D721Med (cell line): Measurements from ENCODE around the gene JPT1.

Experiments used
- DNase-seq: peaks from one replicate; pipeline ENCODE4 v3.0.0; 2011; ENCODE audit warnings: low spot score; ENCODE audit not compliant: insufficient read length
- FAIRE-seq: peaks from 2 replicates; lab custom pipeline; 2011; peaks lifted over from hg19 to GRCh38; lab: Jason Lieb, UNC
- TF ChIP-seq, protein P1 (sequence below): IDR thresholded peaks from 2 replicates; pipeline ENCODE4 v1.5.1; 2012; ENCODE audit warnings: mild to moderate bottlenecking, control low read depth; ENCODE audit not compliant: insufficient read depth; ENCODE audit errors: missing control alignments

Gene JPT1

DNA sequence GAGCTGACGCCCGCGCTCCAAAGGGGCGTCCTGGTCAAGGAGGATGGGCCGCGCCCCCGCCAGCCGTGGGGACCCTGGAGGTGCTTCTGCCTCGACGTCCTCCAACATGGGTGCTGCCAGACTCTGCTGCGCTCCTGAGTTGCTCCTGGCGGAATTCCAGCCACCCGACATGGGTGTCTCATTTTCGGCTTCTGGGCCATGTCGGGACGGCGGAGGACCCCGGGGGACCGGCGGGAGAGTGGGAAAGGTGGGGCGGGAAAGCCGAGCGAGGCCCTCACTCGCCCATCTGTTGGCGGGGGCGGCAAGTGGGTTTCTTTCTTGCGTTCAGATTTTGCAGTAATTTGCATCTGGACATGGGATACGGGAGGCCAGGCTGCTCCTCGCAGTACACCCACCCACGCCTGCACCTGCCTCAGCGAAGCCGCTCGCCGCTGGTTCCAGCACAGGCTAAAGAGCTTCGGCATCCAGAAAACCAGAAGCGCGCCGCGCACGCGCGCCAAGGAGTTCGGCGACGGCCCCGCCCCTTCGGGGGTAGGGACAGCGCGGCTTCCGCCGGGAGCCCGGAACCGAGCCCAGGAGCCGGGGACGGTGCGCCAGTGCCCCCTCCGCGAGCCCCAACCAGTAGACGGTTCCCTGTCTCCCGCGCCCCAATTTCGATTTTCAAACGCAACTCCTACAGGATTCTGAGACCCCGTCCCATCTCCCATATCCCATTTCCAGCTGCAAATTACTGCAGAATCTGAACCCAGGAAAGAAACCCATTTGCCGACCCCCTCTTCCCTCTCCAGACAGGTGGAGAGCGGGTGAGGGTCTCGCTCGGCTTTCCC, 44.7 kb downstream of the JPT1 start, which contains the start of gene ARMC7:
TSS of gene ARMC7 (plus strand) at position 563 of the 827 bp plus-strand sequence. CDS start 320 bp downstream, outside the sequence.
- FAIRE-seq (no peak), DNase-seq (peak; percentile 99)
- TF ChIP-seq, protein P1, sequence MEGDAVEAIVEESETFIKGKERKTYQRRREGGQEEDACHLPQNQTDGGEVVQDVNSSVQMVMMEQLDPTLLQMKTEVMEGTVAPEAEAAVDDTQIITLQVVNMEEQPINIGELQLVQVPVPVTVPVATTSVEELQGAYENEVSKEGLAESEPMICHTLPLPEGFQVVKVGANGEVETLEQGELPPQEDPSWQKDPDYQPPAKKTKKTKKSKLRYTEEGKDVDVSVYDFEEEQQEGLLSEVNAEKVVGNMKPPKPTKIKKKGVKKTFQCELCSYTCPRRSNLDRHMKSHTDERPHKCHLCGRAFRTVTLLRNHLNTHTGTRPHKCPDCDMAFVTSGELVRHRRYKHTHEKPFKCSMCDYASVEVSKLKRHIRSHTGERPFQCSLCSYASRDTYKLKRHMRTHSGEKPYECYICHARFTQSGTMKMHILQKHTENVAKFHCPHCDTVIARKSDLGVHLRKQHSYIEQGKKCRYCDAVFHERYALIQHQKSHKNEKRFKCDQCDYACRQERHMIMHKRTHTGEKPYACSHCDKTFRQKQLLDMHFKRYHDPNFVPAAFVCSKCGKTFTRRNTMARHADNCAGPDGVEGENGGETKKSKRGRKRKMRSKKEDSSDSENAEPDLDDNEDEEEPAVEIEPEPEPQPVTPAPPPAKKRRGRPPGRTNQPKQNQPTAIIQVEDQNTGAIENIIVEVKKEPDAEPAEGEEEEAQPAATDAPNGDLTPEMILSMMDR: no peak

DNA sequence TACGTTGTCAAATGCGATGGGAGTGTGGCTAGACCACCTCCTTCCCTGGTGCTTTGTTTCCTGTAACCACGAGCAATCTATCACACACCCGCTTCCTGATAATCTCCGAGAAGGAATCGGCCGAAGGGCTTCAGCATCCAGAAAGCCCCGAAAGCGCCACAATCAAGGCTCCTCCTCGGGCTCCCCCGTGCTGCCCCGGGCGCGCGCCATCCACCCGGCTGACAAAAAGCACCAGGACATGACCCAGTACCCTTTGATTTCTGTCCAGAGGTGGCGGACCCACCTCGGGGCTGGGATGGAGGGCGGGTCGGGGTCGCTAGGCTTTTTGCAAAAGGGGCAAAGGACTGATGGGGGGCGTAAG, 45.3 kb downstream of the JPT1 start:
- TF ChIP-seq, protein P1: no peak
- FAIRE-seq: no peak
- DNase-seq: no peak

DNA sequence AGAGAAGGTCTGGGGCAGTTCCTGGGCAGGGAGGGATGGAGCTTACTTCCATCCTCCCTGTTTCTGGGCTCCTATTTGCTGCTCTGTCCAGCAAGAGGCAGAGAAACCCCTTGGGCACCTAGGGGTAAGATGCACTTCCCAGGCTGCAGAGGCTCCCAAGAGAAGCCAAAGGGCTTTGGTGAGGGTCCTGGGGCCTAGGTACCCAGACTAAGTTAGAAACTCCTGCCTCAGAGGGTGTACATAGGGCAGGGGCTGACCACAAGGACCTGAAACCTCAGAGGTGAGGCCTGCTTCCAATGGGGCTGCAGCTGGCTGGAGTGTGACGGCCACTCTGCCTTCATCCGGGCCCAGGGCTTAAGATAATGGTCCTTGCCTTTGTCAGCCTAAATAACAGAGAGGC, 46.1 kb downstream of the JPT1 start:
- FAIRE-seq (no peak), DNase-seq (no peak)
- TF ChIP-seq, protein P1: no peak

DNA sequence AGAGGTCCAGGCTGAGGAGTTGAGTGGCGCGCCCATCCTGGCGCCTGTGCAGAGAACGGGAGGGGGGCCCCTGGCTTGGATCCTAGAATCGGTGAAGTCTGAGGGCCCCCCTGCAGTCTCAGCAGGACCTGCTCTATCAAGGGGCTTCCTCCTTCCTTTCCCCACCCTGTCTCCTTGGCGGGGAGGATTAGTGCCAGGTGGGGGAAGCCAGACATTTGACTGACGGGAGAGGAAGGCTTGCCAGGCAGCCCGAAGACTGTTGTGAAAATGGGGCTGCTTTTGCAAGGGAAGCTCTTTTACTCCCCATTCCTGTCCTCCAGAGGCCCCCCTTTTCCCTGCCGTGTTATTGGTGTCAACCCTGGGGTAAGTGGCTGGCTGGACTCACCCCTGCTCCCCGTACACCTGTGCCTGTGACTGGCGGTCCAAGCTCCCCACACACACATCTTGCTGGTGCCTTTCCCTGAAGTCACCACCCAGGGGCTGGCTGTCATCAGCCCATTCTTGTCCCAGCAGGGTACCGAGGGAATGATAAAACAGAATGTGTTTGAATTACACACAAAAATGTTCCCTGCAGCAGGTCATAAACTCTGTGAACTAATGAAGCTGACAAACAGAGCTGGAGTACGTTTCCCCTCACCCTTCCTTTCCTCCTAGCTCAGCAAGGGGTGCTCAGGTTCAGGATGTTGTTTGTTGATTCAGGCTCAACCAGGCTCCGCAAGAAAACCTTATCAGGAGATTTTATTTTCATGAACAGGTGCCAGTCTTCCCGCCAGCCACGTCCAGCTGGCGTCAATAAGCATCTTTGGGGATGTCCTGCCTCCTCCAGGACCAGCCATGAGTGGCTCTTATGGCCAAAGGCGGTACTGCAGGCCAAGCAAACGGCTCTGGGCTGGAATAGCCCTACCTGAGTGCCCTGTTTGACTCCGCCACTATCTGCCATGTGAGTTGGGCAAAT, 48.9 kb downstream of the JPT1 start:
- TF ChIP-seq, protein P1: peak; percentile 57
- FAIRE-seq (no peak), DNase-seq (peak; percentile 70)

DNA sequence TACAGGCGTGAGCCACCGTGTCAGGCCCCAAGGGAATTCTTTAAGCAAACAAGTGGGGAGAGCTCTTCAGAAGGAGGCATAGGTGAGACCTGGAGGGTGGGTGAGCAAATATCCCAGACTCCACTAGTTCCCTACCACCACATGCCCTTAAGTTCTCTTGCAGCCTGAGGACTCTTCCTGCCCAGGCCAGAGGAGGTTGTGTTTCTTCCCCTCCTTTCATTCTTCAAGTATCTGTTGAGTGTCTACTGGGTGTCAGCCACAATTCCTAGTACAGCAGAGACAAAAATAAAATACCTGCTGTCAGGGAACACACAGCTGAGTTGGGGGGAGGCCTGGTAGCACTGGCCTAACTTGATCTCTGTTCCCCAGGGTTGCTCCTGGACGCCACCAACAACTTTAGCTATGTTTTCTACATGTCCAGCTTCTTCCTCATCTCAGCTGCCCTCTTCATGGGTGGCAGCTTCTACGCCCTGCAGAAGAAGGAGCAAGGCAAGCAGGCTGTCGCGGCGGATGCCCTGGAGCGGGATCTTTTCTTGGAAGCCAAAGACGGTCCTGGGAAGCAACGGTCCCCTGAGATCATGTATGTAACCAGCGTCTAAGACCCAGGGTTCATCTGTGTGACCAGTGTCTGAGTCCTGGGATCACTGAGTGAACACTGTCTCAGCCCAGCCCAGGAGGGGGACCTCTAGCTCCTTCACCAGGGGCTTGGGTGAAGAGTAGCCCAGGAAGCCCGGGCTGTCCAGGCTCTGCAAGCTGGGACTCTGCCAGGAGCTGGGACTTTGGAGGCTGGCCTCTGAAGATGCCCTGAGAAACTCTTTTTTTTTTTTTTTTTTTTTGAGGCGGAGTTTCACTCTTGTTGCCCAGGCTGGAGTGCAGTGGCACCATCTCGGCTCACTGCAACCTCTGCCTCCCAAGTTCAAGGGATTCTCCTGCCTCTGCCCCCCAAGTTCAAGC, 50.4 kb downstream of the JPT1 start:
- FAIRE-seq: no peak
- DNase-seq: no peak
- TF ChIP-seq, protein P1: no peak

DNA sequence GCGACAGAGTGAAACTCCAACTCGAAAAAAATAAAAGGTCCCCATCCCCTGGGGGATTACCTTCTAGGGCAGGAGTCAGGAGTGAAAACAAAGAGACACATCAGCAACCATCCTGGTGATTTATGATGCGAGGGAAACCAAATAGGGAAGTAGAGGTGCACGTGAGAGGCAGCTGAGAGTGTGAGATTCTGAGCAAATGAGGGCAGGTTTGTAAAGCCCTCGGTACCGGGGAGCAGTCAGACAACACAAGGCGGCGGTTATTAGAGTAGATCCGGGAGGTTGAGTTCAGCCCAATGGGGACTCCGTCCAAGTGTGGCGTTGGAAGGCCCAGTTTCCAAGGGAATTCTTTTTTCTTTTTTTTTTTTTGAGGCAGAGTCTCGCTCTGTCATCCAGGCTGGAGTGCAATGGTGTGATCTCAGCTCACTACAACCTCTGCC, 51.9 kb downstream of the JPT1 start:
- TF ChIP-seq, protein P1: no peak
- FAIRE-seq: no peak
- no peak for DNase-seq
